Measurements from ENCODE around the gene TP73.
A peak's percentile ranks its signal among the peaks of the same experiment; 100 is the strongest.

TP73 gene

GRCh38 chr1:3634059-3634800 lies 18.1 kb upstream of the TP73 start:
- DNase-seq (ENCODE audit: low read depth): no peak

DNA sequence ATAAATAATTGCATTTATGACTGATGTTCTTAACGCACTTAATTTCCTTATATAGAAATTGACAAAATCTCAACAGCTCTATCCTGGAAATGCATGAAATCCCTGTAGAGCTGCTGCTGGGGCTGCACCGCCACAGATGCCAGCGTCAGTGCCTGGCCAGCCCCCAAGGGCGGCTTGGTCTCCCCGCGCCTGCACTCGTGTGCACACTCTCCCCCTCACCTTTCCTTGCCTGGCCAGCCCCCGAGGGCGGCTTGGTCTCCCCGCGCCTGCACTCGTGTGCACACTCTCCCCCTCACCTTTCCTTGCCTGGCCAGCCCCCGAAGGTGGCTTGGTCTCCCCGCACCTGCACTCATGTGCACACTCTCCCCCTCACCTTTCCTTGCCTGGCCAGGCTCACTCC lies 16.2 kb upstream of the TP73 start:
- no peak for DNase-seq (ENCODE audit: low read depth)

DNA sequence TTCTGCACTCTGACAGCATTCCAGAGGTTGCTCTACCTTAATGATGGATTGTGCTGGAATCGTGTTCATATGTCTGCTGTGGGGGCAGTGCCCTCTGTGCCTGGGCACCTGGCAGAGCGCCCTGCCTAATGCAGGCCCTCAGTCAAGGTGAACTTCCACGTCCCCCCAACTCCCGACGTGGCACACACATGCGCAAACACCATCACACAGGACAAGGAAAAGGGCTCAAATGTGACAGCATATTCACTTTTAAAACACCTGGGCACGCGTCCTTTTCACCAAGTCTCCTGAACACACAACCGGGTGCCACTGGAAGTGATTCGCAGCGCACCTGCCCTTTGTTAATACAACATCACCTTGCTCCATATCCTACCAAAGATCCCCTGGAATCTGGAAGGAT lies 15.8 kb upstream of the TP73 start:
- DNase-seq (ENCODE audit: low read depth): no peak

GRCh38 chr1:3638027-3638426 lies 14.3 kb upstream of the TP73 start:
- DNase-seq (ENCODE audit: low read depth): no peak

- no peak for DNase-seq (ENCODE audit: low read depth)
These were observed 13.6 kb upstream of the TP73 start for GRCh38 chr1:3638676-3639075.

DNA sequence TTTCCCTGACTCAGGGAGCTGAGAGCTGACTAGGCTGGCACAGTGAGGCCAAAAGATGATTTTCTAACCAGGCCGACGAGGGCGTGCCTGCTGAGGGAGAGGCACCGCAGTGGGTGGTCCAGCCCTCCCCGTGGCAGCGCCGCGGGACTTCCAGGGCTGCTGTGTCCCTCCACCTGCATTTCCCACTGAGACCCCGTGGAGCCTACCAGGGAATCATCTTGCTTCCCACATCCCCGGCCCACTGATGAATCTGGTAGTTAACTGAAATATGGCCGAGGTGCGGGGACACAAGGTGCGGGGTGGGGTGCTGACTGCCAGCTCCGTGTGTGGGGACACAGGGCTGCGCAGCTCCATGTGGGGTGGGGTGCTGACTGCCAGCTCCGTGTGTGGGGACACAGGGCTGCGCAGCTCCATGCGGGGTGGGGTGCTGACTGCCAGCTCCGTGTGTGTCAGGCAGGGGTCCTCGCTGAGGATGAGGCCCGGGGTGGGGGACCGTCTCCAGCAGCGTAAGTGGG lies 12.9 kb upstream of the TP73 start:
- no peak for DNase-seq (ENCODE audit: low read depth)

DNA sequence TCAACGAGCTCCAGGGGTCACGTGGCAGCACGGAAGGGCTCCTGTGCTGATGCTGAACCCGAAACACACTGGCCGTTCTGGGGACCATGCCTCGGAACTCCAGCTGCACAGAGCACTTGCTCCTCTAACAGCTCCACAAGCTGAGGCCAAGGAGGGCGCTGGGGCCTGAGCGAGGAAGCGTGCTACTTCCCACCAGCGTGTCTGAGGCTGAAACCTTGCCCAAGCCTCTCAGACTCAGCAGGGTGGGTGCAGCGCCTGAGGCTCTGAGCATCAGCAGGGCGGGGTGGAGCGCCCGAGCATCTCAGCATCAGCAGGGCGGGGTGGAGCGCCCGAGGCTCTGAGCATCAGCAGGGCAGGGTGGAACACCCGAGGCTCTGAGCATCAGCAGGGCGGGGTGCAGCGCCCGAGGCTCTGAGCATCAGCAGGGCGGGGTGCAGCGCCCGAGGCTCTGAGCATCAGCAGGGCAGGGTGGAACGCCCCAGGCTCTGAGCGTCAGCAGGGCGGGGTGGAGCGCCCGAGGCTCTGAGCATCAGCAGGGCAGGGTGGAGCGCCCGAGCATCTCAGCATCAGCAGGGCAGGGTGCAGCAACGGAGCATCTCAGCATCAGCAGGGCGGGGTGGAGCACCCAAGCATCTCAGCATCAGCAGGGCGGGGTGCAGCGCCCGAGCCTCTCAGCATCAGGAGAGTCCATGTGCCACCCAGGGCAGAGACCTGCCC lies 12.0 kb upstream of the TP73 start:
- DNase-seq (ENCODE audit: low read depth): no peak

- DNase-seq (ENCODE audit: low read depth): no peak
These were observed 11.1 kb upstream of the TP73 start for GRCh38 chr1:3641046-3641760.

- DNase-seq (ENCODE audit: low read depth): no peak
These were observed 10.5 kb upstream of the TP73 start for GRCh38 chr1:3641816-3642215.

GRCh38 chr1:3642919-3643675 lies 9.2 kb upstream of the TP73 start:
- DNase-seq (ENCODE audit: low read depth): no peak

GRCh38 chr1:3644273-3644672 lies 8.0 kb upstream of the TP73 start:
- no peak for DNase-seq (ENCODE audit: low read depth)

- DNase-seq (ENCODE audit: low read depth): no peak
These were observed 7.1 kb upstream of the TP73 start for GRCh38 chr1:3645247-3645646.

DNA sequence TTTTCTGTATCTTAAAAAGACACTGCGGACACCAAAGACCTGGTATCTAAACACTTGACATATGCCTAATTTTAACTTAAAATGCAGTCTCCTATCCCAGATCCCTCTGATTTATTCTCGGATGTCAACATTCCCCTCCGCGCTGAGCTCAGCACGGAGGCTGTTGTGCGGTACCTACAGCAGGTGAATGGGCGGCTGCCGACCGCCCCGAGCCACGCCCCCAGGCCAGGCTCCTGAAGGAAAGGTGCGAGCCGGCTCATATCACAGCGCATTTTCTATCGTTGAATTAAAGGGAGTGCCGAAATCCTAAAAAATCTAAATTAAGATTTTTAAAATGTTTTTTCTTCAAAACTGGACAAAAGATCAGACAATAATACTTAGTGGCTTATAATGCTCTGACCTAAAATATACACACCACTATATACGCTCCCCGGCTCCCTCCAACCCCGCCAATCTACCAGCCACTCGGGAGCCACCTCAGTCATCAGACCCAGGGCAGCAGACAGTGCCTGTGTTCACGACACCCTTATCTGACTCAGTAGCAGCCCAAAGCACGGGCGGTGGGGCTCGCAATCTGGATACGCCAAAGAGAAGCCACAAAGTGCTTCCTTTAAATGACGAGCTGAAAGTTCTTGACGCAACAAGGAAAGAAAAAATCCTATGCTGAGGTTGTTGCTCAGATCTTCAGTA lies 6.5 kb upstream of the TP73 start:
- no peak for DNase-seq (ENCODE audit: low read depth)

DNA sequence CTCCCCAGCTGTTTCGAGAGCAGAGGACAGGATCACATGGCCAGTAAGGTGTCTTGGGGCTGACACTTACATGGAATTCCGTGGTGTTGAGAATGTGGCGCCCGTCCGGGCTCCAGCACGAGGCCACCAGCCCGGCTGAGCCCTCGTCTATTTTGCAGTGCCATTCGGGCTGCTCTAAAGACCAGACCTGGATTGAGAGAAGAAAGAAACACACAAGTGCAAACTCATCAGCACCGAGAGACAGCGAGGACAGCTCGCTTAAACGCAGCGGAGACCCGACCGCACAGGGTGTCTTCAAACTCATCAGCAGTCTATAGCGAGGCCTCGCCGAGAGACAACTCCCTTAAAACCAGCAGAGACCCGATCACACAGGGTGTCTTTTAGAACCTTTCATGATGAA lies 5.7 kb upstream of the TP73 start:
- no peak for DNase-seq (ENCODE audit: low read depth)

- DNase-seq (ENCODE audit: low read depth): peak; percentile 85
These were observed 2.7 kb upstream of the TP73 start, which contains the start of gene WRAP73 for GRCh38 chr1:3649342-3650247. Gene WRAP73 (minus strand): TSS chr1:3650103. CDS start chr1:3649999, 104 bp downstream.

- DNase-seq (ENCODE audit: low read depth): no peak
These were observed 1.9 kb upstream of the TP73 start for GRCh38 chr1:3650248-3651025.

GRCh38 chr1:3651026-3651929 lies 1.0 kb upstream of the TP73 start:
- no peak for DNase-seq (ENCODE audit: low read depth)

GRCh38 chr1:3652548-3653285 lies 401 bp downstream of the TP73 start:
- DNase-seq (ENCODE audit: low read depth): no peak

Data from fibroblast of gingiva (primary cell).